NCI-H460 (cell line): ENCODE results near the gene GBX2. TPM values are rescaled to one million over a fixed set of nuclear protein-coding genes. Genes with fewer than 3 reads are reported as not detected.

Experiments used
- DNase-seq: peaks from one replicate; pipeline ENCODE4 v3.0.0-alpha.2; 2016; ENCODE audit warnings: low read depth; ENCODE audit errors: extremely low read depth
- polyA plus RNA-seq: library from polyadenylated mRNA; depleted of rRNA; stranded (reverse); fragments of >200 nt; gene quantifications from 2 replicates; pipeline ENCODE4 v1.2.3, GENCODE V29; 2014; cell fraction: nucleus; rRNA removed
- total RNA-seq: library from RNA; depleted of rRNA; stranded (reverse); fragments of >200 nt; shearing (Covaris generic); gene quantifications from 2 replicates; pipeline ENCODE4 v1.2.3, GENCODE V29; 2014; rRNA removed

GBX2 gene
- total RNA-seq: 1.8 and 3.8 TPM in 2 replicates
- polyA plus RNA-seq: 1.7 and 5.9 TPM in 2 replicates

- peak; percentile 86 for DNase-seq
These were observed at the start of gene GBX2 for GRCh38 chr2:236168110-236169080. GBX2 (minus strand) TSS chr2:236168386; CDS start chr2:236167971, 415 bp downstream.

GRCh38 chr2:236217926-236218325, 49.7 kb upstream of the GBX2 start:
- DNase-seq: no peak

- no peak for DNase-seq
These were observed 48.5 kb upstream of the GBX2 start for GRCh38 chr2:236216711-236217110.

DNA sequence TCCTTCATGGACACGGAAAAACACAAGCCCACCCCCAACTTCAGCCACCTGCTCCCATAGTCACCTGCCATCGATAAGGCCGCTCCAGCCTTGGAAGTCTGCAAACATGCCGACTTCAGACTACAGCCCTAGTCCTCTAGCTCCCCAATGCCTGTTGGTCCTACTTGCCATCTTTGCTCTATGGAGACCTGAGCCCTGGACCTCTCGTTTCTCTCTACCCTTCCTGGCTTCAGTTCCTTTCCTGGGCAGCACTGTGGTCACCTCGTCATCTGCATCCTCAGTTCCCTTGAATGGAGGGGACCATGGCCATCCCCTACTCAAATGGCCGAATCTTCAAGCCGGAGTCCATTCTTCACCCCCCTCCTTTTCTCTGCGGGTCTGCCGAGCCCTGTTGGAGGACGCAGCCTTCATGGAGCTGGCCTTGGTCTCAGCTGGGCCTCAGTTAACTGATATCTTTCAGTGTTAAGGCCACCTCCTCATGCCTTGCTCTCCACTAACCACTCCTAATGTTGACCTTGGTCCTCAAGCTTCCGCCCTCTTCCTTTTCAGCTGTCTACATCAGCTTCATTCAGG, 47.7 kb upstream of the GBX2 start:
- no peak for DNase-seq

GRCh38 chr2:236215196-236215595, 47.0 kb upstream of the GBX2 start:
- no peak for DNase-seq

GRCh38 chr2:236214376-236214995, 46.3 kb upstream of the GBX2 start:
- no peak for DNase-seq

DNA sequence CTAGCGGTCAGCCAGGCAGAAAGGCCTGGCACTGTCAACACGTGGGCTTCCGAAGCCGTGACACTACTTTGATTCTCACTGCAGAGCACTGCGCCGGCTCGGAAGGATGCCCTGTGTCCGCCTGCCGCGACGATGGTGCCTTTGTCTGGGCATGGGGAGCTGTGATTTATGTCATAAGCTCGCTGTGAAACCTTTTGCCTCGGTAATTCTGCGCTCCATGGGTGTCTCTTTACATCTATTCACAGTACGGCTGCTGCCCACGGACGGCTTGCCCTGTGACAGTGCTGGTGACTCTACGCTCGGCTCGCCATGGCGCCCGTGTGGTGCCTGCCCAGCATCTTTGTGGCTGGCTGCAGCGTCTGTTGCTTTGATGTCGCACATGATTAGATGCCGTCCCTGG, 43.1 kb upstream of the GBX2 start:
- DNase-seq: no peak

GRCh38 chr2:236210536-236210935, 42.4 kb upstream of the GBX2 start:
- no peak for DNase-seq

DNA sequence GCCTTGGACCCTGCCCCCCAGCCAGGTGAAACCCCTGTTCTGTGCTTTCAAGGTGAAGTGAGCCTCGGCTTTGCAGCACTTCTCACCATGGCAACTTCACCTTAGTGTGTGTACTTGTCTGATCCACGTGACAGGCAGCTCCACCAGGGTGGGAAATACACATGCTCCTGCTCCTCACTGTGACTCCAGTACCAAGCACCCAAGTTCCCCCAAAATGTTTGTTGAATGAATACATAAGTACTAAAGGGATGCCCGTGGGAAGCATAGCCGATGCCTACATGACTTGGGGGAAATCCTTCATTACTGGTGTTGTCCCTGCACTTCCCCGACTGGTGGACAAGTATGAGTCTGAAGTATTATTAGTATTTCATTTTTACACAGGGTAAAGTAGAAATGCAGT, 41.8 kb upstream of the GBX2 start:
- DNase-seq: no peak

DNA sequence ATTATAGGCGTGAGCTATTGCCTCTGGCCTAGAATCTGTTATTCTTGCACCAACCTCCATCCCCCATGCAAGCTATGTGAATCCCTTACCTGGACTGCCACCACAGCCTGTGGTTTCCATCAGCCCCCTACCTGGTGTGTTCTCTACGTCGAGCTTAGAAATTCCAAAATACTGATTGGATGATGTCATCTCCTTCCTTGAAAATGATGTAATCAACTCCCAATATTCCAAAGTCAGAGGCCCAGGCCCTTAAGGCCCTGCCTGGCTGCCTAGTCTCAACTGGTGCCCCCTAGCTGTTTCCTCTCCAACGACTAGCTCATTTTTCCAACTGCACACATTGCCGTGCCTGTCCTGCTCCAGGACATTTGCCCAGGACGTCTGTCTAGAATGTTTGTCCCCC, 41.3 kb upstream of the GBX2 start:
- DNase-seq: no peak

- DNase-seq: no peak
These were observed 40.1 kb upstream of the GBX2 start for GRCh38 chr2:236208019-236208926.

DNA sequence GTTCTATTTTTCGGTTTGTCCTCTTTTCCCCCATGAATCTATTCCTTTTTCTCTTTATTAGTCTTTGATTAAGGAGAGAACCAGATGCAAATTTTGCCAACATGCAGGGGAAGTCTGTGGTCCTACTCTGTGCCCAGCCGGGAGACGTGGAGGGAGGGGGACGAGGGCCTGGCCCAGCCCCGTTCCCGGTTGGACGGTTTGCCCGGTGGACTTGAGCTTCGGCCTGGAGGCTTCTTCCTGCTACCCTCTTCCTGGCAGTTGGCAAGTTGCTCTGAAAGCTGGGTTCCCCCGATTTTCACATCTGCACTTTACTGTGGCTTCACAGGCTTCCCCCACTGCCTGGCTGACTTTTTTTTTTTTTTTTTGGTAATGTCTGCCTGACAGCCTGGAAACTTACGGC, 39.3 kb upstream of the GBX2 start:
- DNase-seq: no peak

GRCh38 chr2:236205867-236206645, 37.9 kb upstream of the GBX2 start:
- DNase-seq: no peak

GRCh38 chr2:236204953-236205352, 36.8 kb upstream of the GBX2 start:
- no peak for DNase-seq

DNA sequence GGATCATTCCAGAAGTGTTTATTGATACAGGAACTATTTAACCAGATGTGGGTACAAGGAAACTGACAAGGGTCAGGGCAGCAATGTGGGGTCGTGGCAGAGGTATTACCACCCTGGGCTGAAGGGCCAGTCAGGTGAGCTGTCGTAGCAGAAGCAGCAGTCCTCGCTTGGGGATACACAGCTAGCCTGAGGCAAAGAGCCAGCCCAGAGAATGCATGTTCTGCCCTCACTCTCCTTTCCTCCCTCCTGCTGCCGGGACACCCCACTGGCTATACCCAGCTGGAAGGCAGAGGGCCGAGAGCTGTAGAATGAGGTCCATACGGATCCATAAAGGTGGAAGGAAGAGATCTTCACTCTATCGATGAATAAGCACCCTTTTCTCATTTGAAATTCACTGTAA, 32.2 kb upstream of the GBX2 start:
- no peak for DNase-seq

GRCh38 chr2:236196366-236196765, 28.2 kb upstream of the GBX2 start:
- no peak for DNase-seq

- DNase-seq: no peak
These were observed 27.5 kb upstream of the GBX2 start for GRCh38 chr2:236195726-236196125.

- no peak for DNase-seq
These were observed 26.6 kb upstream of the GBX2 start for GRCh38 chr2:236194786-236195185.

DNA sequence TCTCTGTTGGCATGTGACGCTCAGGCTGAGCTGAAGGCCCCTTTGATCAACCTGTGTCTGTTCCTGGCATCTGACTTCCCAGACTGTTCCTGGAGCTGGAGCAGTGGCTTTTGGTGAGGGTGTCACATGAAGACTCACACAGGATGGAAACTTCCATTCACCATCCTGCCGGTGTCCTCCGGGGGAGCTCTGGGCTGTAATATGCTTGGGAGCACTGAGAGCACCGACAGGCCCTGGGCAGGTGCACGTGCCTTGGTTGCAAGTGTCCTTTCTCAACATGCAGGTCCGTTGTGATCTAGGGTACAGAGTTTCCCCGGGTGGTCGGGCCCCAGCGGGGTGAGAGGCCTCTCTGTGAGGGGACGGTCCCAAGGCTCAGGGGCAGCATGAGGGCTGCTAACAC, 24.8 kb upstream of the GBX2 start:
- DNase-seq: no peak

- no peak for DNase-seq
These were observed 22.5 kb upstream of the GBX2 start for GRCh38 chr2:236190674-236191073.
